AG04449 (cell line): Measurements from ENCODE around the gene LHFPL5.

Experiments used
- CTCF ChIA-PET: fragments of 350-600 bp; formaldehyde crosslinking; extraction: SDS; loops from one replicate; lab custom pipeline; 2021; ENCODE audit warnings: antibody characterized with exemption; lab: Yijun Ruan, JAX
- POLR2A ChIA-PET: fragments of 400-600, 350-600 bp; formaldehyde crosslinking; extraction: SDS; loops from one replicate; lab custom pipeline; 2020; ENCODE audit warnings: antibody characterized with exemption, inconsistent platforms; lab: Yijun Ruan, JAX
- DNase-seq: peaks from one replicate; pipeline ENCODE4 v3.0.0-alpha.2; 2010; ENCODE audit warnings: low read depth, low spot score
- H3K4me3 ChIP-seq: 2 replicates; pipeline ENCODE4 v1.5.1; 2011; ENCODE audit warnings: low read depth, mild to moderate bottlenecking, control low read depth, low read length
- TF ChIP-seq, protein P1 (sequence below): IDR thresholded peaks from one replicate; pipeline ENCODE4 v1.5.1; 2011; ENCODE audit warnings: mild to moderate bottlenecking, moderate library complexity, low read length, control low read depth, inconsistent platforms; ENCODE audit not compliant: insufficient read depth; ENCODE audit errors: missing control alignments

LHFPL5 gene

DNA sequence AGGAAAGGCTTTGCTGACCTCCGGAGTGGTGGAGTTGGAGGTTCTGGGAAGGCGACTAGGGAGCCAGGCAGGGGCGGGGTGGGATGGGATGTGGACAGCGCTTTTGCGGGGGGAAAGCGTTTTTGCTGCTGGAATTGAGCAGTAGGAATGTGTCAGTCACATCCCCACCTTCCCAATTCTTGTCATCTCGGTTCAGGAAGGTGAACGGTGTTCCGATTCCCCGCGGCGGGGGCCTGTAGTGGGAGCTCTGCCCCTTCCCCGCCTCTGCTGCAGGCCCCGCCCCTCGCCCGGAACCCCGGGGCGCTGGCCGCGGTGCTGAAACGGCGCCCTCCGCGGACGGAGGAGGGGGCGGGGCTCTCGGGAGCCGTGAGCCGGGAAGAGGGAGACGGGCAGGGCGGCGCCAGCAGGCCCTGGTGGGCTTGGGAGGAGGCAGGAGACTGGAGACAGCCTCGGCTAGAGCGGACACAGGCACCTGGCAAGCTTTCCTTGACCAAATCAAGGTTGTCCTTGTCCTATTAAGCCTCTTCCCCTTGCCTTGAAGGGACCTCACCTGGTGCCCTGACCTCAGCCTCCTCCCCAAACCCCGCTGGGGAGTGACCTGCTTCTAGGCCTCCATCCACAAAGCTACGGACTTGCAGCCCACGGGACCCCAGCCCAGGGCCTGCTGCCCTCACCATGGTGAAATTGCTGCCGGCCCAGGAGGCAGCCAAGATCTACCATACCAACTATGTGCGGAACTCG is at the start of gene LHFPL5:
Gene LHFPL5 (plus strand): TSS at position 357 of the 741 bp plus-strand sequence. CDS start 319 bp downstream, at position 676.
- TF ChIP-seq, protein P1, sequence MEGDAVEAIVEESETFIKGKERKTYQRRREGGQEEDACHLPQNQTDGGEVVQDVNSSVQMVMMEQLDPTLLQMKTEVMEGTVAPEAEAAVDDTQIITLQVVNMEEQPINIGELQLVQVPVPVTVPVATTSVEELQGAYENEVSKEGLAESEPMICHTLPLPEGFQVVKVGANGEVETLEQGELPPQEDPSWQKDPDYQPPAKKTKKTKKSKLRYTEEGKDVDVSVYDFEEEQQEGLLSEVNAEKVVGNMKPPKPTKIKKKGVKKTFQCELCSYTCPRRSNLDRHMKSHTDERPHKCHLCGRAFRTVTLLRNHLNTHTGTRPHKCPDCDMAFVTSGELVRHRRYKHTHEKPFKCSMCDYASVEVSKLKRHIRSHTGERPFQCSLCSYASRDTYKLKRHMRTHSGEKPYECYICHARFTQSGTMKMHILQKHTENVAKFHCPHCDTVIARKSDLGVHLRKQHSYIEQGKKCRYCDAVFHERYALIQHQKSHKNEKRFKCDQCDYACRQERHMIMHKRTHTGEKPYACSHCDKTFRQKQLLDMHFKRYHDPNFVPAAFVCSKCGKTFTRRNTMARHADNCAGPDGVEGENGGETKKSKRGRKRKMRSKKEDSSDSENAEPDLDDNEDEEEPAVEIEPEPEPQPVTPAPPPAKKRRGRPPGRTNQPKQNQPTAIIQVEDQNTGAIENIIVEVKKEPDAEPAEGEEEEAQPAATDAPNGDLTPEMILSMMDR, result no peak
- peak within 1 kb of the TSS; percentile 16 for H3K4me3 ChIP-seq
- DNase-seq, result no peak
- POLR2A ChIA-PET, result no interaction called here
- CTCF ChIA-PET, result no interaction called here

DNA sequence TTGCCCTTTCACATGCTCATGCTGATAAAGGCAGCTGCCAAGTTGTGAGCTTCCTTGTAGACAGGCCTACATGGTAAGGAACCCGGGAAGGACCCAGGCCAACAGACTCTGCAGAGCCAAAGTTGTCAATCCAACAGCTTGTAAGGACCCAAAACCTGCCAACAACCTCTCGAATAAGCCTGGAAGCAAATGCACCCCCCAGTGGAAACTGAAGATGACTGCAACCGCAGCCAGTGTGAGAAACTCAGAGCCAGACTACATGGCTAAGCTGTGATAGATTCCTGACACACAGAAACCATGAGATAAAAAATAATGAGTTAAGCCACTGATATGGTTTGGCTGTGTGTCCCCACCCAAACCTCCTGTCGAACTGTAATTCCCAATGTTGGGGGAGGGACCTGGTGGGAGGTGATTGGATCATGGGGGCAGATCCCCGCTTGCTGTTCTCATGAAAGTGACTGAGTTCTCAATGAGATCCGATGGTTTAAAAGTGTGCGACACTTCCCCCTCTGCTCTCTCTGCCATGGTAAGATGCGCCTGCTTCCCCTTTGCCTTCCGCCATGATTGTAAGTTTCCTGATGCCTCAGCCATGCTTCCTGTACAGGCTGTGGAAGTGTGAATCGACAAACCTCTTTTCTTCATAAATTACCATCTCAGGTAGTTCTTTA is 47.6 kb upstream of the LHFPL5 start:
- CTCF ChIA-PET, result interaction anchor here (0.7 to 1.9 kb wide), 7 partner anchors 18 to 183 kb away, joined by 3 to 6 read pairs (median 4); partner anchors contain the start of gene CLPS
- DNase-seq, result no peak
- POLR2A ChIA-PET, result no interaction called here
- H3K4me3 ChIP-seq, result no peak overlapping the region
- TF ChIP-seq, protein P1, result peak; percentile 31

DNA sequence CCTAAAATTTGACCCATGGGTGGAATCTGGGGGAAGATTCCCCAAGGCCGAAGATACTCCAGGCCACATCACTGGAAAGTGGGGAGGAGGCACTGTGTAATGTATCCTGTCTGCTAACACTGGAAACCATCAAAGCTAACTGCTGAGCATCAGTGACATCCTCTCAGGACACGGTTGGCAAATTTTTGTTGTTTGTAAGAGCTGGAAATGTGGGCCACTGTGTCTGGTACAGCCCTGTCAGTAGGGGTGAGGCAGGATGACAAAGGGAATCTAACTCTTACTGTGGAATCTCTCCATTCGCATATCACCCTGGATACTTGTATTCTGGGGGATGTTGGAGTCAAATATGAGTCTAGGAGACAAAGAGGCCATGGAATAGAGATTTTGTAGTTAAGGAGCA is 45.7 kb upstream of the LHFPL5 start:
- no peak overlapping the region for H3K4me3 ChIP-seq
- ChIA-PET POLR2A (no interaction called here), CTCF (interaction anchor here (1.1 to 1.5 kb wide), 2 partner anchors 26 to 237 kb away, joined by 4 read pairs; no protein-coding TSS in a partner anchor)
- TF ChIP-seq, protein P1, result no peak
- DNase-seq, result no peak

DNA sequence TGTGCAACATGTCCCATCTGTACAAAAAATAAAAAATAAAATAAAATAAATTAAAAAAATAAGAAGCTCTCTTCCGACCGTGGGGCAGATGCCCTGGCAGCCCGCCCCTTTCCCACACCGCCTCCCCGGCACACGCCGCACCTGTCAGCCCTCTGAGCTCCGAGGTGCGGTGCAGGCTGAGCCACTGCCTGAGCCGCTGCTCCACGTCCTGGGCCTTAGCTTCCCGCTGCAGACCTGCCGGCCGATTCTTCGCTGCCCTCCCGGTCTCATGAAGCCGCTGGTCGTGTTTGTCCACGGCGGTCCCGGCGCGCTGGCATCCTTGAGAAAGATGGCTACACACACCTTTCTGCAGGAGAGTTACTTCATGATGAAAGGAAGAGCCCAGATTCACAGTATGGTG is 39.4 kb upstream of the LHFPL5 start:
- no peak overlapping the region for H3K4me3 ChIP-seq
- ChIA-PET CTCF (no interaction called here), POLR2A (no interaction called here)
- DNase-seq, result no peak
- TF ChIP-seq, protein P1, result no peak

DNA sequence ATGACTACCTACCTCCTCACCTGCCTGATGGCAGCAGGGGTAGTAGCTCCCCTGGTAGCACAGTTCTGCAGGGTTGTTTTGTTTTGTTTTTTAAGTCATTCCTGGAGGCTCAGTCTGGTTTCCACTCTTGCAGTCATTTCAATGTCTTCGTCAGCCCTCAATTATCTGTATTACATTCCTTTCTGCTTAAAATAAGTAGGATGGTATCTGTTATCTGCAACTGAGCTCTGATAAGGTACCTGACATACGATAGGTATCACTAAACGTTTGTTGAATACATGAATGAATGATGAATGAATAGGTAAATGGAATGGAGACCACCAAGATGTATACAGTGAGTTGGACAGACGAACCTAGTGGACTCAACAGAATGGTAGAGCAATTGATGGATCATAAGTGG is 35.9 kb upstream of the LHFPL5 start:
- H3K4me3 ChIP-seq, result no peak overlapping the region
- ChIA-PET POLR2A (interaction anchor here (0.6 kb wide), 1 partner anchor 336 kb away, joined by 3 read pairs; no protein-coding TSS in a partner anchor), CTCF (interaction anchor here (0.7 to 1.2 kb wide), 3 partner anchors 20 to 247 kb away, joined by 3 read pairs; no protein-coding TSS in a partner anchor)
- TF ChIP-seq, protein P1, result no peak
- no peak for DNase-seq

DNA sequence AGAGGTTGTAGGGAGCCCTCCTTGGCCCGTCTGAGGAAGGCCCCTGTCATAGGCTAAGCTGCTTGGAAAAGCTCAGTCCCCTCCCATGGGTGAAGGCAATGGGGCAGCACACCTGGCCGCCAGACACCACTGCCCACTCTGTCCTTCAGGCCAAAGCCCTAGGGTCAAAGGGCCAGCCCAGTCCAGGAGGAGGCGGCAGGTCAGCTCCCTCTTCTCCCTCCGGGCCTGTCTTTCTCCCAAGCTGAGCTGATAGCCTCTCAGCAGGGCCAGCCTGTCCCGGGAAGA is 33.9 kb upstream of the LHFPL5 start:
- DNase-seq, result no peak
- TF ChIP-seq, protein P1, result no peak
- ChIA-PET CTCF (interaction anchor here (1.0 kb wide), 1 partner anchor 249 kb away, joined by 3 read pairs; no protein-coding TSS in a partner anchor), POLR2A (no interaction called here)
- H3K4me3 ChIP-seq, result no peak overlapping the region
